Esophagus squamous epithelium (tissue), 4 donors: ENCODE results near the gene FGF12.

Source experiments
- POLR2A ChIP-seq, 4 donors: fragments of 450-650 bp; IDR thresholded peaks; one replicate each; pipeline ENCODE4 v1.6.1; 2017; ENCODE audit warnings: antibody characterized with exemption in 4 of 4, mild to moderate bottlenecking in 4 of 4, moderate library complexity in 3 of 4
- TF ChIP-seq, protein P1 (sequence below), 6 experiments: fragments of 450-650 bp in 4 of 6; fragments of 200-600 bp in 2 of 6; sonication (generic) in 2 of 6; IDR thresholded peaks; one replicate each; pipeline ENCODE4 v1.5.1; 2016 to 2019; ENCODE audit warnings: antibody characterized with exemption in 6 of 6, mild to moderate bottlenecking in 4 of 6, moderate library complexity in 4 of 6

DNA sequence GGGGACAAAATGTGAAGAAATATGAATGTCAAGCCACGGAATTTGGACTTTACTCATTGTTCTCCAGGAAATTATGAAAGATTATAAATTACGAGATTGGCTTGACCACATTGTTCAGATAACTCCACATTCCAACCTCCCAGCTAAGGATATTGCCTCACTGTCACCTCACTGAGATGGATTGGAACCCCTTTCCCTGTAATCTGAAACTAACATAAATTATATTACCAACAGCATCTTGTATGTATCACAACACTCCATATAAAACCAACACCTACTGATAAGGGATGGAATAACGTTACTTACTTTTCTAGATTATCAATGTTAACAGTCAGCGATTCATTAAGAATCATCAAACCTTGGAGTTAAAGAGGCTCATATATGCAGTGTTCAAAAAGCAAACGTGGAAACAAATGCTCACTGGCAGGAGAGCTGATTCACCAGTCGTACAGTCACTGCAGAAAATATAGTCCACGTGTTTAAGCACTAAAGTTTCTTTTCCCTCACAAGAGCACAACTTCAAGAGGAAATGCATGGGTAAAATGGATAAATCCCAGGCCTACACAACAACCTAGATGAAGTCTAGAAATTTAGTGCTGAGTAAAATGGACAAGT is 451.5 kb downstream of the FGF12 start:
- TF ChIP-seq, protein P1, sequence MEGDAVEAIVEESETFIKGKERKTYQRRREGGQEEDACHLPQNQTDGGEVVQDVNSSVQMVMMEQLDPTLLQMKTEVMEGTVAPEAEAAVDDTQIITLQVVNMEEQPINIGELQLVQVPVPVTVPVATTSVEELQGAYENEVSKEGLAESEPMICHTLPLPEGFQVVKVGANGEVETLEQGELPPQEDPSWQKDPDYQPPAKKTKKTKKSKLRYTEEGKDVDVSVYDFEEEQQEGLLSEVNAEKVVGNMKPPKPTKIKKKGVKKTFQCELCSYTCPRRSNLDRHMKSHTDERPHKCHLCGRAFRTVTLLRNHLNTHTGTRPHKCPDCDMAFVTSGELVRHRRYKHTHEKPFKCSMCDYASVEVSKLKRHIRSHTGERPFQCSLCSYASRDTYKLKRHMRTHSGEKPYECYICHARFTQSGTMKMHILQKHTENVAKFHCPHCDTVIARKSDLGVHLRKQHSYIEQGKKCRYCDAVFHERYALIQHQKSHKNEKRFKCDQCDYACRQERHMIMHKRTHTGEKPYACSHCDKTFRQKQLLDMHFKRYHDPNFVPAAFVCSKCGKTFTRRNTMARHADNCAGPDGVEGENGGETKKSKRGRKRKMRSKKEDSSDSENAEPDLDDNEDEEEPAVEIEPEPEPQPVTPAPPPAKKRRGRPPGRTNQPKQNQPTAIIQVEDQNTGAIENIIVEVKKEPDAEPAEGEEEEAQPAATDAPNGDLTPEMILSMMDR (IDR thresholded peaks at IDR 0.05), result no peak
- no peak for TF ChIP-seq POLR2A (IDR thresholded peaks at IDR 0.05)
